Neural cell (in vitro differentiated cells): ENCODE data around the gene POLE. TPM values are rescaled to one million over a fixed set of nuclear protein-coding genes. Genes with fewer than 3 reads are reported as not detected.

Experiments used
- H2AFZ ChIP-seq: fragments of 200-600, 300-800 bp; sonication (generic), shearing (Covaris generic); 2 replicates; pipeline ENCODE4 v1.6.0; 2014; ENCODE audit warnings: low read depth, mild to moderate bottlenecking, antibody characterized with exemption, low read length, moderate library complexity
- H3F3A ChIP-seq: fragments of 200-600 bp; shearing (Covaris generic); 2 replicates; pipeline ENCODE4 v1.6.1; 2016; ENCODE audit warnings: mild to moderate bottlenecking, moderate library complexity, mixed read lengths, antibody characterized with exemption, low read length; ENCODE audit not compliant: insufficient read depth, poor library complexity, severe bottlenecking
- H3K27ac ChIP-seq: fragments of 200-600, 300-800 bp; sonication (generic), shearing (Covaris generic); 2 replicates; pipeline ENCODE4 v1.5.1; 2014; ENCODE audit warnings: mild to moderate bottlenecking, low read length, moderate library complexity
- H3K27me3 ChIP-seq: fragments of 300-800, 200-600 bp; sonication (generic), shearing (Covaris generic); 2 replicates; pipeline ENCODE4 v1.6.0; 2014; ENCODE audit warnings: mild to moderate bottlenecking, low read depth, low read length, moderate library complexity; ENCODE audit not compliant: insufficient read depth
- H3K36me3 ChIP-seq: fragments of 300-800, 200-600 bp; sonication (generic), shearing (Covaris generic); 2 replicates; pipeline ENCODE4 v1.5.1; 2014; ENCODE audit warnings: mild to moderate bottlenecking, antibody characterized with exemption, low read length, moderate library complexity; ENCODE audit not compliant: insufficient read depth
- H3K4me2 ChIP-seq: fragments of 300-800, 200-600 bp; sonication (generic), shearing (Covaris generic); 2 replicates; pipeline ENCODE4 v1.6.0; 2014; ENCODE audit warnings: mild to moderate bottlenecking, low read length
- H3K4me3 ChIP-seq: fragments of 300-800, 200-600 bp; sonication (generic), shearing (Covaris generic); 2 replicates; pipeline ENCODE4 v1.5.1; 2014; ENCODE audit warnings: mild to moderate bottlenecking, low read length, moderate library complexity
- H3K79me2 ChIP-seq: fragments of 200-600 bp; shearing (Covaris generic); replicated peaks from 2 replicates; pipeline ENCODE4 v1.6.0; 2014; ENCODE audit warnings: mild to moderate bottlenecking, low read length, moderate library complexity; ENCODE audit not compliant: insufficient read depth
- H3K9ac ChIP-seq: fragments of 300-800, 200-600 bp; sonication (generic), shearing (Covaris generic); 2 replicates; pipeline ENCODE4 v1.6.1; 2016; ENCODE audit warnings: mild to moderate bottlenecking, low read length, mixed read lengths
- H3K9me2 ChIP-seq: fragments of 200-600 bp; shearing (Covaris generic); 2 replicates; pipeline ENCODE4 v1.6.1; 2016; ENCODE audit warnings: mild to moderate bottlenecking, low read length, mixed read lengths; ENCODE audit not compliant: insufficient read depth
- H3K9me3 ChIP-seq: fragments of 200-600, 300-800 bp; sonication (generic), shearing (Covaris generic); 2 replicates; pipeline ENCODE4 v1.6.1; 2016; ENCODE audit warnings: mild to moderate bottlenecking, mixed run types, low read length, moderate library complexity, mixed read lengths
- H4K20me1 ChIP-seq: fragments of 200-600 bp; shearing (Covaris generic); 2 replicates; pipeline ENCODE4 v1.6.1; 2016; ENCODE audit warnings: mild to moderate bottlenecking, mixed run types; ENCODE audit not compliant: insufficient read depth
- EZH2 ChIP-seq: fragments of 200-600, 300-800 bp; shearing (Covaris generic), sonication (generic); IDR thresholded peaks from 2 replicates; pipeline ENCODE4 v1.6.1; 2014; ENCODE audit warnings: antibody characterized with exemption, low read length, borderline replicate concordance, mild to moderate bottlenecking; ENCODE audit not compliant: insufficient read depth, poor library complexity, severe bottlenecking
- MXI1 ChIP-seq: fragments of 450-650 bp; conservative IDR thresholded peaks from 2 replicates; pipeline ENCODE4 v1.6.1; 2014; ENCODE audit warnings: antibody characterized with exemption, mild to moderate bottlenecking; ENCODE audit not compliant: poor library complexity, severe bottlenecking
- POLR2AphosphoS5 ChIP-seq: IDR thresholded peaks from 2 replicates; pipeline ENCODE4 v1.6.1; 2012
- RAD21 ChIP-seq: fragments of 450-650 bp; conservative IDR thresholded peaks from 2 replicates; pipeline ENCODE4 v1.6.1; 2014; ENCODE audit warnings: antibody characterized with exemption, mild to moderate bottlenecking, moderate library complexity
- SMC3 ChIP-seq: fragments of 450-650 bp; conservative IDR thresholded peaks from 2 replicates; pipeline ENCODE4 v1.6.1; 2014; ENCODE audit warnings: antibody characterized with exemption, mild to moderate bottlenecking, moderate library complexity; ENCODE audit not compliant: poor library complexity
- TAF1 ChIP-seq: IDR thresholded peaks from 2 replicates; pipeline ENCODE4 v1.6.1; 2012; ENCODE audit warnings: low read depth
- polyA plus RNA-seq: library from polyadenylated mRNA; depleted of rRNA; stranded (reverse); fragments of >200 nt; gene quantifications from 2 replicates; pipeline ENCODE4 v1.2.3, GENCODE V29; 2014
- TF ChIP-seq, protein P1 (sequence below): IDR thresholded peaks from 2 replicates; pipeline ENCODE4 v1.6.1; 2012; ENCODE audit warnings: borderline replicate concordance
- TF ChIP-seq, protein P2 (sequence below): fragments of 450-650 bp; IDR thresholded peaks from 2 replicates; pipeline ENCODE4 v1.5.1; 2014; ENCODE audit warnings: antibody characterized with exemption, mild to moderate bottlenecking, moderate library complexity; ENCODE audit not compliant: poor library complexity, severe bottlenecking

POLE gene
- polyA plus RNA-seq, 1 donor from 2014 or later = 8.5 TPM

DNA sequence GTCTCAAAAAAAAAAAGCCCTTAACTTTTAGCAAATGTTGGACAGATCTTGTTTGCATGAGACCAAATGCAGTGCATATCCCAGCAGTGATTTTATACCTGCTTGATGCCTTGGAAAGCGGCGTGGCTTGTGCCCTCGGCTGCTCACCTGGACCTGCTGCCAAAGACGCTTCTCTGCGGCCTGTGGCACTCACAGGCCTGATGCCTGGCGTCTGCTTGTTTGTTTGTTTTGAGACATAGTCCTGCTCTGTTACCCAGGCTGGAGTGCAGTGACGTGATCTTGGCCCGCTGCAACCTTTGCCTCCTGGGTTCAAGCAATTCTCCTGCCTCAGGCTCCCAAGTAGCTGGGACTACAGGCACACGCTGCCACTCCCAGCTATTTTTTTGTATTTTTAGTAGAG is 28.7 kb upstream of the POLE start:
- Histone ChIP-seq H2AFZ (no peak overlapping the region), H3K36me3 (no peaks in the 10 kb centered on the region), H3K27me3 (no peaks in the 10 kb centered on the region), H3K9ac (no peak overlapping the region), H3K4me3 (no peak overlapping the region), H4K20me1 (no peaks in the 10 kb centered on the region), H3K4me2 (no peak overlapping the region), H3K9me3 (no peaks in the 10 kb centered on the region), H3K9me2 (no peaks in the 10 kb centered on the region), H3F3A (no peaks in the 10 kb centered on the region), H3K79me2 (peaks cover 19% of the 10 kb centered on the region), H3K27ac (no peak overlapping the region)
- TF ChIP-seq, protein P1, sequence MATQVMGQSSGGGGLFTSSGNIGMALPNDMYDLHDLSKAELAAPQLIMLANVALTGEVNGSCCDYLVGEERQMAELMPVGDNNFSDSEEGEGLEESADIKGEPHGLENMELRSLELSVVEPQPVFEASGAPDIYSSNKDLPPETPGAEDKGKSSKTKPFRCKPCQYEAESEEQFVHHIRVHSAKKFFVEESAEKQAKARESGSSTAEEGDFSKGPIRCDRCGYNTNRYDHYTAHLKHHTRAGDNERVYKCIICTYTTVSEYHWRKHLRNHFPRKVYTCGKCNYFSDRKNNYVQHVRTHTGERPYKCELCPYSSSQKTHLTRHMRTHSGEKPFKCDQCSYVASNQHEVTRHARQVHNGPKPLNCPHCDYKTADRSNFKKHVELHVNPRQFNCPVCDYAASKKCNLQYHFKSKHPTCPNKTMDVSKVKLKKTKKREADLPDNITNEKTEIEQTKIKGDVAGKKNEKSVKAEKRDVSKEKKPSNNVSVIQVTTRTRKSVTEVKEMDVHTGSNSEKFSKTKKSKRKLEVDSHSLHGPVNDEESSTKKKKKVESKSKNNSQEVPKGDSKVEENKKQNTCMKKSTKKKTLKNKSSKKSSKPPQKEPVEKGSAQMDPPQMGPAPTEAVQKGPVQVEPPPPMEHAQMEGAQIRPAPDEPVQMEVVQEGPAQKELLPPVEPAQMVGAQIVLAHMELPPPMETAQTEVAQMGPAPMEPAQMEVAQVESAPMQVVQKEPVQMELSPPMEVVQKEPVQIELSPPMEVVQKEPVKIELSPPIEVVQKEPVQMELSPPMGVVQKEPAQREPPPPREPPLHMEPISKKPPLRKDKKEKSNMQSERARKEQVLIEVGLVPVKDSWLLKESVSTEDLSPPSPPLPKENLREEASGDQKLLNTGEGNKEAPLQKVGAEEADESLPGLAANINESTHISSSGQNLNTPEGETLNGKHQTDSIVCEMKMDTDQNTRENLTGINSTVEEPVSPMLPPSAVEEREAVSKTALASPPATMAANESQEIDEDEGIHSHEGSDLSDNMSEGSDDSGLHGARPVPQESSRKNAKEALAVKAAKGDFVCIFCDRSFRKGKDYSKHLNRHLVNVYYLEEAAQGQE = no peak
- TF ChIP-seq TAF1 (no peak), MXI1 (no peak)

DNA sequence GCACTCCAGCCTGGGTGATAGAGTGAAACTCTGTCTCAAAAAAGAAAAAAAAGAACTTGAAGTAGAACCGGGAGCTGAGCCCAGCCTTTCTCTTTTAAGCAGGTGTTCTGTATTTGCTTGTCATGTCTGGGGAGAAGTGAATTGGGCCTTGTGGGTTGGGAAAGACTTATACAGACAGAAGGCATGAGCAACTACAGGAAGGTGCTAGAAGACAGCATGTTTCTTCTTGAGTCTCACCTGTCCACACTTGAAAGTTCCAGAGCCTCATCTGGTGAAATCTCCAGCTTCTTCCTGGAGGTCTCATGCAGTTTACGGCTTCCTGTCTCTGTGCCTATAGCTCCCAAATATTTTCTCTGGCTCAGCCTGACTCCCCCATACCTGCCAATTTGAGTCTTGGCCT is 26.0 kb upstream of the POLE start:
- TF ChIP-seq RAD21 (no peak), TAF1 (no peak), POLR2AphosphoS5 (no peak), EZH2 (no peak), SMC3 (no peak), MXI1 (no peak)
- TF ChIP-seq, protein P2, sequence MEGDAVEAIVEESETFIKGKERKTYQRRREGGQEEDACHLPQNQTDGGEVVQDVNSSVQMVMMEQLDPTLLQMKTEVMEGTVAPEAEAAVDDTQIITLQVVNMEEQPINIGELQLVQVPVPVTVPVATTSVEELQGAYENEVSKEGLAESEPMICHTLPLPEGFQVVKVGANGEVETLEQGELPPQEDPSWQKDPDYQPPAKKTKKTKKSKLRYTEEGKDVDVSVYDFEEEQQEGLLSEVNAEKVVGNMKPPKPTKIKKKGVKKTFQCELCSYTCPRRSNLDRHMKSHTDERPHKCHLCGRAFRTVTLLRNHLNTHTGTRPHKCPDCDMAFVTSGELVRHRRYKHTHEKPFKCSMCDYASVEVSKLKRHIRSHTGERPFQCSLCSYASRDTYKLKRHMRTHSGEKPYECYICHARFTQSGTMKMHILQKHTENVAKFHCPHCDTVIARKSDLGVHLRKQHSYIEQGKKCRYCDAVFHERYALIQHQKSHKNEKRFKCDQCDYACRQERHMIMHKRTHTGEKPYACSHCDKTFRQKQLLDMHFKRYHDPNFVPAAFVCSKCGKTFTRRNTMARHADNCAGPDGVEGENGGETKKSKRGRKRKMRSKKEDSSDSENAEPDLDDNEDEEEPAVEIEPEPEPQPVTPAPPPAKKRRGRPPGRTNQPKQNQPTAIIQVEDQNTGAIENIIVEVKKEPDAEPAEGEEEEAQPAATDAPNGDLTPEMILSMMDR = no peak
- TF ChIP-seq, protein P1 = no peak
- Histone ChIP-seq H3K27ac (no peak overlapping the region), H3K9ac (no peak overlapping the region), H3K9me2 (no peaks in the 10 kb centered on the region), H3K79me2 (peaks cover 19% of the 10 kb centered on the region), H2AFZ (no peak overlapping the region), H3K4me2 (no peak overlapping the region), H3K4me3 (no peak overlapping the region), H3K27me3 (no peaks in the 10 kb centered on the region), H3F3A (no peaks in the 10 kb centered on the region), H3K36me3 (no peaks in the 10 kb centered on the region), H3K9me3 (no peaks in the 10 kb centered on the region), H4K20me1 (no peaks in the 10 kb centered on the region)
